GM21447 (cell line): Measurements from ENCODE around the gene OPRL1.
"Not testable (repeated sequence)": the region's sequence is repeated elsewhere in the genome, so short reads cannot be mapped to it uniquely, and the experiment has no call there.

ENCODE experiments used
- ATAC-seq: cut with Tn5 transposase; IDR thresholded peaks from one replicate; pipeline ENCODE4 v1.9.1; 2021; ENCODE audit not compliant: unreplicated experiment

Gene OPRL1

DNA sequence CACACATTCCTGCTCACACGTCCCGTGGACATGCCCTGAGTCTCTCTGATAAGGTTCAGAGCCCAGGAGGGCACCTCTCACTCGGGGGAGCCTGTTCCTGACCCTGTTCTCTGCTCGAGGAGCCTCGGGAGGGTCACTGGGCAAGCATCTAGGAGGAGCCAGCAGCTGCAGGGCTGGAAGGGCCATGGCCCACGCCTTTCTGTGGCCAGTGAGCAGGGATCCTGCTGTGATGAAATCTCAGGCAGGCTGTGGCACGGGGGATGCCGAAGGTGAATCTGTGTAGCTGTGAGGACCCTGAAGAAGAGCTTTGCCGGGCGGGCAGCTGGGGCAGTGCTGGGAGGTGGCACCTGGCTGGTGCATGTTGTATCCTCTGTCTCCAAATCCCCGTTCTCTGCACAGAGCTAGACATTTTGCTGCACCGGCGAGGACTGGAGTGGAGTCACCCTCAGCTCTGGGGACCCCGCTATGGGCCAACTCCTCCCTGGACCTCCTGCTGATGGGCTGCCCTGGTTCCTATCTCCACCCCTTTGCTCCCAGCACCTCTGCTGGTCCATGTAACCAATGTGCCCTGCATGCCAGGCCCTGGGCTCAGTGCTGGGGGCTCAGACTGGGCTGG lies 34.6 kb downstream of the OPRL1 start:
- ATAC-seq: no peak

DNA sequence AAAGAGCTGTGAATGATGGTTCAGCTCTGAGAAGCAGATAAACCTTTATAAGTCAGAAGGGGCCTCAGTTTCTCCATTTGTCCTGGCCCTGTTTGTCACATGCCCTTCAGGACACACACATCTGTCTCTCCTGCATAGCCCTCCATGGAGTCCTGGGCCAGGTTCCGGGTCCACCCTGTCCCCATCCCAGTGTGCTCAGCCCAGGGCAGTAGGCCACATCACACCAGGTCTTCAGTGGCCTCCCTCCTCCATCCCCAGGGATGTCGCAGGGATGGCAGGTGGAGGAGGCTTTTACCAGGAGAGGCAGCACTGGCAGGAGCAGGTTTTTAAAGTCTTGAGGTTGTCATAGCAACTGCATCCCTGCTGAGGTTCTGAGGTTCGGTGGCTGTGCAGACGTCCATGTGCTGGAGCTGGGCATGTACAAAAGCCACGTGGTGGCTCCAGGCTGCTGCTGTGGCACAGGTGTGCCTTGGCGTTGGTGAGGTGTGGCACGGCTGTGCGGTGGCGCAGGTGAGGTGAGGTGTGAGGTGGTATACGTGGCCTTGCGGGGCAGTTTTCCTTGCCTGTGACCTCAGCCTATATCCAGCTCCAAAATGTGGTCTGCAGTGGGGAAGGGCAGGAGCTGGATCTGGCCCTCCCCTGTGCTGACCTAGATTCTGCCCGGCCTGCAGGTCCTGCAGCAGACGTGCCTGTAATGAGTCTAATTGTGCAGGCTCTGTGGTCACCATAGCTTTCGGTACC lies 35.5 kb downstream of the OPRL1 start:
- no peak for ATAC-seq

DNA sequence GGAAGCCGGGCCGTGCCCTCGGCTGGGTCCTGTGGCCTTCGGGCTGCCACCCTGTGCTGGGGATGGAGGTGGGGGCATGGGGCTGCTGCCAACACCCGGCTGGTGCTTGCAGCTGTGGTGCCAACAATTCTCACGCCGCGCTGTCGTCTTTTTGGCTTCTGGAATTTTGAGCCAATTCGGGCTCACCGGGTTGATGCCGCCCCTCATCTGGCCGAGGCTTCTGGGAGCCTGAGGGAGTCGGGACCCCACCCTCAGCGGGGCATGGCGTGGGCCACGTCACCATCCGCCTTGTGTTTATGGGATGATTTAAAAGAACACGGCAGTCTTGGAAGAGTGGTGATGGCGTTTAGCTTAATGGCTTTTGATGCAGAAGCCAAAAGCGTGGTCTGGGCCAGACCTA lies 36.1 kb downstream of the OPRL1 start:
- no peak for ATAC-seq

DNA sequence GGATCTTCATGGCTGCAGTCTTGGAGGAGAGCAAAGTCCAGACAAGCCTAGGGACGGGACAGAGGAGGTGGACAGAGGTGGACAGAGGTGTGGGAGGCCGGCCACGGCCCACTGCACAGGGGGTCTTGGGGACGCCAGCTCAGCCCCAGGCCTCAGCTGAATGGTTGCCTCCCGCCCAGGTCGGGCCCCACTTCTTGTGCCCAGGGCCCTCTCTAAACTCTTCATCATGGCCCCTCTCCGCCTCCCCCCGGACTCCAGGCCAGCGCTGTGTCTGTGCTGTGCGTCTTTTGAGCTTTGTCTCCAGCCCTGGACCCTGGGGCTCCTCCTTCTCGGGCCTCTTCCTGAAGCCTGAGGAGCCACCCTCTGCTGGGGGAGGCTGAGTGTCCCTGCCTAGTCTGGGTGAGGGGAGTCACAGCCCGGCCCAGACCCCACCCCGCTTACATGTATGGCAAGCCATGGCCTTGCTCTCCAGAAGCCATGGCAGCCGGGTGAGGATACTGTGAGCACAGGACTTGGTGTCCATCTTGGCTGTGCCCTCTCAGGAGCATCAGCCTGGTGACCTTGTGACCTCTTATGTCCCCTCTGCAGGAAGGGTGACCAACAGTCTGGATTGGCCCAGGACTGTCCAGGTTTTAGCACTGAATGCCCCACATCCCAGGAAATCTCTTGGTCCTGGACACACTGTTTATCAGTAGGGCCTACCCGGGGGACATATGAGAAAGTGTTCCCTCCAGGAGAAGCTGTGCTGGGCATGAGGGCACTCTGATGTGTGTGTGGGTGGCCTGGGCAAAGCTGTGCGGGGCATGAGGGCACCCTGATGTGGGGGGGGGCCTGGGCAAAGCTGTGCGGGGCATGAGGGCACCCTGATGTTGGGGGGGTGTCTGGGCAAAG lies 36.9 kb downstream of the OPRL1 start:
- ATAC-seq: no peak

DNA sequence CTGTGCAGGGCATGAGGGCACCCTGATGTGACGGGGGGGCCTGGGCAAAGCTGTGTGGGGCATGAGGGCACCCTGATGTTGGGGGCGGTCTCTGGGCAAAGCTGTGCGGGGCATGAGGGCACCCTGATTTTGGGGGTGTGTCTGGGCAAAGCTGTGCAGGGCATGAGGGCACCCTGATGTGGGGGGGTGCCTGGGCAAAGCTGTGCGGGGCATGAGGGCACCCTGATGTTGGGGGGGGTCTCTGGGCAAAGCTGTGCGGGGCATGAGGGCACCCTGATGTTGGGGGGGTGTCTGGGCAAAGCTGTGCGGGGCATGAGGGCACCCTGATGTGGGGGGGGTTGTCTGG lies 37.5 kb downstream of the OPRL1 start:
- ATAC-seq: not testable (repeated sequence)

DNA sequence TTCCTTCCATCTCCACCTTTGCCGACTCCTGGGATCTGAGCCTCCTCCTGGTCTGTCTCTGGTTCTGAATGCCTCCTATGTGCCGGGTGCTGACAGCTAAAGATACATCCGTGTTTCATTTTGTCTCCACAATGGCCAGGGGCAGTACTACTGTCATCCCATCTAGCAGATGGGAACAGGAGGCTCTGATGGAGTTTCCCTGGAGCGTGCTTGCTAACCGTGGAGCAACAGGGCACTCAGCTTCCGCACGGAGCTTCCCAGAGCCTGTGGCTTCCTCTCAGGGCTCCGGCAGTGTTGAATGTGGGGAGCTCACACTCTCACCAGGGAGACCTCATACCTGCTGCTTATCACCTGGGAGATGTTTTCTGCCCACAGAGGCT lies 39.4 kb downstream of the OPRL1 start:
- ATAC-seq: no peak

DNA sequence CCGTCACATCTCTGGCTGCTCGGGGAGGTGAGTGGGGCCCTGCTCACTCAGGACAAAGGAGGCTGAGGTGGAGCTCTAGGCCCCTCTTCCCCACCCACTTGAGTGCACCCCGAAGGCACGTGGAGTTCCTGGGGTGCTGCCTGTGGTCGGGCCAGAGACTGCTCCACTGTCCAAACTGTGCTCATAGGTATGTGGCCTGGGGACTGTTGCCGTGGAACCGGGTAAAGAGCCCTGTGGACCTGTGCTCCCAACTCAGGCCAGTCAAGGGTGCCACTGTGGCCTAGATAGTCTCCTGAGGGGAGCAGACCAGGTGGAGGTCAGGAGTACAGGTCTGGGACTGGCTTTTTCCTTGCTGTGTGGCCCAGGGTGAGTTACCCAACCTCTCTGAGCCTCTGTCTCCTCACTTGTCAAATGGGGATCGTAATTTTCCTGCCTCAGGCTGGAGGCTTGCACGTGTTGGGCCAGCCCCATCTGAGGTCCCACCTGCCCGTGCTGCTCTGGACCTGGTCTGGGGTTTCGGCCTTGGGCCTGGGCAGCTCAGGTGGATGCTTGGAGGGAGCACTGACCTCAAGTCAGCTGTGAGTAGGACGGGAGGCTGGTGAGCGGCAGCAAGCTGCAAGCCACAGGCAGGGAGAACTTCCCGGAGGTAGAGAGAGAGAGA lies 39.9 kb downstream of the OPRL1 start:
- ATAC-seq: no peak

DNA sequence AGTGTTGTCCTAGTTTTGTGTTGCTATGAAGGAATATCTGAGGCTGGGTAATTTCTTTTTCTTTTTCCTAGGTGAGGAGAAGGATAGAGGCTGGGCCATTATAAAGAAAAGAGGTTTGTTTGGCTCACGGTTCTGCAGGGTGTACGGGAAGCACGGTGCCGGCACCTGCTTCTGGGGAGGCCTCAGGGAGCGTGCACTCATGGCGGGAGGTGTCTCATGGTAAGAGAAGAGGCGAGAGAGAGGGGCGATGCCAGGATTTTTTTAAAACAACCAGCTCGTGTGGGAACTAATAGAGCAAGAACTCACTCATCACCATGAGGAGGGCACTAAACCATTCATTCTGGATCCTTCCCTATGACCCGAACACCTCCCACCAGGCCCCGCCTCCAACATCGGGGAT lies 41.7 kb downstream of the OPRL1 start:
- ATAC-seq: no peak

DNA sequence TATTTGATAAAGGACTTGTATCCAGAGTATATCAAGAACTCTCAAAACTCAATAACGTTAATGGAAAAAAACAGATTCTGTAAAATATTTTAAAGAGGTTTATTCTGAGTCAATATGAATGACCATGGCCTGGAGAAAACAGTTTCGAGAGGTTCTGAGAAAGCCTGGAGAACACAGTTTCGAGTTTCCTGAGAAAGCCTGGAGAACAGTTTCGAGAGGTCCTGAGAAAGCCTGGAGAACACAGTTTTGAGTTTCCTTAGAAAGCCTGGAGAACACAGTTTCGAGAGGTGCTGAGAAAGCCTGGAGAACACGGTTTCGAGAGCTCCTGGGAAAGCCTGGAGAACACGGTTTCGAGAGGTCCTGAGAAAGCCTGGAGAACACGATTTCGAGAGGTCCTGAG lies 43.0 kb downstream of the OPRL1 start:
- not testable (repeated sequence) for ATAC-seq

DNA sequence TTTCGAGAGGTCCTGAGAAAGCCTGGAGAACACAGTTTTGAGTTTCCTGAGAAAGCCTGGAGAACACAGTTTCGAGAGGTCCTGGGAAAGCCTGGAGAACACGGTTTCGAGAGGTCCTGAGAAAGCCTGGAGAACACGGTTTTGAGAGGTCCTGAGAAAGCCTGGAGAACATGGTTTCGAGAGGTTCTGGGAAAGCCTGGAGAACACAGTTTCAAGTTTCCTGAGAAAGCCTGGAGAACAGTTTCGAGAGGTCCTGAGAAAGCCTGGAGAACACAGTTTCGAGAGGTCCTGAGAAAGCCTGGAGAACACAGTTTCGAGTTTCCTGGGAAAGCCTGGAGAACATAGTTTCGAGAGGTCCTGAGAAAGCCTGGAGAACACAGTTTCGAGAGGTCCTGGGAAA lies 43.6 kb downstream of the OPRL1 start:
- ATAC-seq: not testable (repeated sequence)

DNA sequence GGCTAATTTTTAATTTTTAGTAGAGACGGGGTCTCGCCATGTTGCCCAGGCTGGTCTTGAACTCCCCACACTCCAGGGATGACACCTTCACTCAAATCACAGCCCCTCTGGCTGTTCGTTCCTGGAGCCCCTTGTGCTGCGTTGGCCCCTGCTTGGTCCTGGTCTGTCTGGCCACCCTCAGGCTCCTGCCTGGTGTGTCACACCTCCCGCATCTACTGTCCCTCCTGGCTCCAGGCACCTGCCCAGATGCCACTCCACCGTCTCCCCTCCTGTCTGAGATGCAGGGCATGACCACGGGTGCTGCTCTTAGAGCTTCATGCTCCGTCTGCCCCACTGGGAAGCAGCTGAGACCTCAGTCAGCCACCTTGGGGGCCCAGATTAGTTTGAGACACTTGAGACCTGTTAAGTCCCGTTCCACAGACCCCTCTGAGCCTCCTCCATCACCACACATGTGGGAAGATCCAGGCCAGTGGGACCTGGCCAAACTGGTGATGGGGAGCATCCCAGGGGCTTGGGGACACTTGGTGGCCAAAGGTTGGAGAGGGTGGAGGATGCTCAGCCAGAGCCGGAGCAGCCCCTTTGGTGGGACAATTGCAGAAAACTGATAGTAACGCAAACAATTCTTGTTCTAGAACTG lies 49.4 kb downstream of the OPRL1 start:
- no peak for ATAC-seq

DNA sequence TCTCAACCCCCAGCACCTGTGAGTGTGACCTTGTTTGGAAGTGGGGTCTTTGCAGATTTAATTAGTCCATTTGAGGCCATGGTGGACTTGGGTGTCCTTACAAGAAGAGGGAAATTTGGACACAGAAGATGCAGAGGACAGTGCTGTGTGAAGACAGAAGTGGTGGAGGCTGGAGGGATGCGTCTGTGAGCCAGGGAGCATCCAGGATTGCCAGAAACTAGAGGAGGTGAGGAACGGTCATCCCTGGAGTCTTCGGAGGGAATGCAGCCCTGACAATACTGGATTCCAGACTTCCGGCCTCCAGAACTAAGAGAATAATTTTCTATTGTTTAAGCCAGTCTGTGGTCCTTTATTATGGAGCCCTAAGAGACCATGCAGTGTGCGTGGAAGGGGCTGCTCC lies 50.4 kb downstream of the OPRL1 start:
- ATAC-seq: no peak

DNA sequence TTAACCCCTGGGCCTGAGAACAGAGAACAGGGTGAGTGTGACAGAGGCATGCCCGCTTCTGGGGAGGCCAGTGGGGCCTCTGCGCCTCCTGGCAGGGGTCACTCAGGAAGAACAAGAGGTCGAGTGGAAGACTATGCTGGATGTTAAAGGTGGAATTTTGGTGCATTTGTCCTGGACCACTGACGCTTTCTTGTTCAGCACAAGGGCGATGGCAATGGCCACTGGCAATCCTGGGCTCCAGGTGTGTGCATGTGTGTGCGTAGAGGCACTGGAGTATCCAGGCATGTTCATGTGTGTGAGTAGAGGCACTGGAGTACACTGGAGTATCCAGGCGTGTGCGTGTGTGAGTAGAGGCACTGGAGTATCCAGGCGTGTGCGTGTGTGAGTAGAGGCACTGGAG lies 51.0 kb downstream of the OPRL1 start:
- no peak for ATAC-seq

DNA sequence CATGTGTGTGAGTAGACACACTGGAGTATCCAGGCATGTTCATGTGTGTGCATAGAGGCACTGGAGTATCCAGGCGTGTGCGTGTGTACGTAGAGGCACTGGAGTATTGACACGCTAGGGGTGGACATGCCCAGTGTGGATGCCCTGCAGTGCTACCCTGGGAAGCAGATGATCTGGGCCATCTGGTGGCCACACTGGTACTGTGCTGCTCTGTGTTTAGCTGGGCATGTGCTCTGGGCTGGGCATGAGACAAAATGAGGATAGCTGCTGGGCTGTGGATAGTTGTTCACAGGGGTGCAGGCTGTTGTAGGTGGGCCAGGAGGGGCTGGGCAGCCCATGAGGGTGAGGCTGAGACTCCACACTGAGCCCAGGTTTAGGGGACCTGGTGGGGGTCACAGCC lies 51.5 kb downstream of the OPRL1 start:
- ATAC-seq: no peak

DNA sequence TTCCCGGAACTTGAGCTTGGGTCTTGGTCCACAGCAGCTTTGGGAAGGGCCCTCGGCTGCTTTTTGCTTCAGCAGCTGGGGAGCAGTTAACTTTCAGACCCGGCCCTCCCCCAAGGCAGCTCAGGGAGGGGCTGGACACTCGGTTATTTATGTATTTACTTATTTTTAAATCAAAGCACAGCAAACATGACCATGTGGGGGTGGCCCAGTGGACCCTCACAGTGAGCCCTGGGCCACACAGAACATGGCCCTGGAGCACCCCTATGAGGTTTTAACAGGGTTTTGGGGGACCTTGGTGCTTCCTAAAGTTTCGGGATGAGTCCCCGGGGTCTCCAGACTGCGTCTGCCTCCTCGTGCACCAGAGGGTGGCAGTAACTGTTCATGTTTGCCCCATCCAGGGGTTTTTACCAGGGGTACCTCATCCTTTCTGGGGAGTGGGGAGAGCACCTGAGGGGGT lies 54.1 kb downstream of the OPRL1 start:
- ATAC-seq: no peak

DNA sequence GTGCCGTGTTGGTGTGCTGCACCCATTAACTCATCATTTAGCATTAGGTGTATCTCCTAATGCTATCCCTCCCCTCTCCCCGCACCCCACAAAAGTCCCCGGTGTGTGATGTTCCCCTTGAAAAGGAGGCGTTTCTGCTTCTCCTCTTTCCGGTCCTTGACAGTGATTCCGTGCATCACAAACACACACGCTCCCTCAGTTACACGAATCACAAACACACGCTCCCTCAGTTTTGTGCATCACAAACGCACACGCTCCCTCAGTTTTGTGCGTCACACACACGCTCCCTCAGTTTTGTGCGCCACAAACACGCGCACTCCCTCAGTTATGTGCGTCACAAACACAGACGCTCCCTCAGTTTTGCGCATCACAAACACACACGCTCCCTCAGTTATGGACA lies 54.9 kb downstream of the OPRL1 start:
- ATAC-seq: not testable (repeated sequence)

DNA sequence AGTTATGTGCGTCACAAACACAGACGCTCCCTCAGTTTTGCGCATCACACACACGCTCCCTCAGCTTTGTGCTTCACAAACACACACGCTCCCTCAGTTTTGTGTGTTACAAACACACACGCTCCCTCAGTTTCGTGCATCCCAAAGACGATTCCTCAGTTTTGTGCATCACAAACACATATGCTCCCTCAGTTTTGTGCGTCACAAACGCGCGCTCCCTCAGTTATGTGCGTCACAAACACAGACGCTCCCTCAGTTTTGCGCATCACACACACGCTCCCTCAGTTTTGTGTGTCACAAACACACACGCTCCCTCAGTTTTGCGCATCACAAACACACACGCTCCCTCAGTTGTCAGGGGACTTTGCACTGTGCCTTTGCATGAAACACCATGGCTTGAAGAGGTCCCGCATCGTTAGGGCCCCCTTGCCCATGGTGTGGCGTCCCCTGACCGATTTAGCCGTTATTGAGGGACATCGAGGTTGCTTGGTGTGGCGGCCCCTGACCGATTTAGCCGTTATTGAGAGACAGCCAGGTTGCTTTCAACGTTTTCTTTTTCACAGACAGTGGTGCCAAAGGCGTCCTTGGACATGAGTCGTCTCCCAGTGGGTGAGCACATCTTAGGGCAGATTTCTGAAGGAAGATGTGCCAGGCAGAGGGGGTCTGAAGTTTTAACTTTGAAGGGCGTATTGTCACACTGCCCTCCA lies 56.3 kb downstream of the OPRL1 start:
- no peak for ATAC-seq

DNA sequence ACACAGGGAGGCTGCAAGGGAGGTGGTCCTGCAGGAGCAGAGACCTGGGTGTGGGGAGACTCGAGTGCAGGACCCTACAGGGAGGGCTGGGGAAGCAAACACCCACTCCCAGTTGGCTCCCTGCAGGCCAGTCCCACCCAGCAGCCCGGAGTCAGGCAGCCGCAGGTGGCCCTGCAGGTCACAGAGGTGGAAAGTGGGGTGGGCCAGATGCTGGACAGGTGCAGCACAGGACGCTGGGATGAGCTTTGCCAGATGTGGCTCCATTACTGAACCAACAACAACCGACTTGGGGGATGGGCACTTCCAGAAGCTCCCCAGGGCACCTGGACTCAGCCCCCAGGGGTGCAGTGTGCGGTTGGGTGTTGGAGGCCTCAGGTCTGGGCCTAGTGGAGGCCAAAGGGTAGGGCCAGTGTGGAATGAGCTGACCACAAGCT lies 57.7 kb downstream of the OPRL1 start:
- ATAC-seq: no peak

DNA sequence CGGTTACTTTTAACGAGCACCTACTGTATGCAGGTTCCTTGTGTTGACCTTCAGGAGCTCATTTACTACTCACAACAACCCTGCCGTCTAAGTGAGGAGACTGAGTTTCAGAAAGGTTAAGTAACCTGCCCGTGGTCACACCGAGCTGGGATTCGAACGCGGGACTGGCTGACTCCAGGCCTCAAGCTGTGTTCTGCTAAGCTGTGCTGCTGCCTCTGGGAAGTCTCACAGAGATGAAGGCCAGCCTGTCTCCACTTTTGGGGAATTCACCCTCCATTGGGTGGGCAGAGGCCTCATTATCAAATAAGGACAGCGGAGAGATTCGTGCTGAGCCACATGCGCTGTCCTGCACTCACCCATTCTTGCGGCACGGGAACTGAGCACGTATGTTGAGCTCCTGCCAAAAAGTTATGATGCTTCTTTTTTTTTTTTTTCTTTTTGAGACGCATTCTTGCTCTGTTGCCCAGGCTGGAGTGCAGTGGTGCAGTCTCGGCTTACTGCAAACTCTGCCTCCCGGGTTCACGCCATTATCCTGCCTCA lies 58.5 kb downstream of the OPRL1 start:
- no peak for ATAC-seq
